ENCODE data around the gene NFIA.

NFIA gene

DNA sequence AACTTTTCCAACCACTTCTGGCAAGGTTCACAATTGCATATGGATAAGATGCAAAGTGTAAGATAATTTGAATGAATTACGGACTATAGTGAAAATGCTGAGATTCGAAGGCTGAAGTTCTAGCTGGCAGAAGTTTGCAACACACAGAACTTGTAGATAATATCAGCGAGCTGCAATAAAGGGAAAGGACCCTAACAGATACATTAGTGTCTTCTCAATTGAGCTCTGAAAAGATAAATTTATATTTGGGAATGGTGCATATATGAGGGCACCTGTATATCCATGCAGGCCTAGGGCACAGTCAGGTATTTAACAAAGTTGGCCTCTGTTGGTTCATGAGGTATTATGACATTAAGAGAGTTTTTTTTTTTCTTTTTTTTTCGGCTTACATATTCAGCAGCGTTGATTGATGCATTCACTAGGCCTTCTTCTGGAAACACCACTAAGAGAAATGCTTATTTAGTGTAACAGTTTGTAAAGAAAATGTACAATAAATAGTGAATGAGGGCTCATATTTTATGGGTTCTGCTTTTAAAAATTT, 2.2 kb downstream of the NFIA start:
- TF ChIP-seq, protein P1, sequence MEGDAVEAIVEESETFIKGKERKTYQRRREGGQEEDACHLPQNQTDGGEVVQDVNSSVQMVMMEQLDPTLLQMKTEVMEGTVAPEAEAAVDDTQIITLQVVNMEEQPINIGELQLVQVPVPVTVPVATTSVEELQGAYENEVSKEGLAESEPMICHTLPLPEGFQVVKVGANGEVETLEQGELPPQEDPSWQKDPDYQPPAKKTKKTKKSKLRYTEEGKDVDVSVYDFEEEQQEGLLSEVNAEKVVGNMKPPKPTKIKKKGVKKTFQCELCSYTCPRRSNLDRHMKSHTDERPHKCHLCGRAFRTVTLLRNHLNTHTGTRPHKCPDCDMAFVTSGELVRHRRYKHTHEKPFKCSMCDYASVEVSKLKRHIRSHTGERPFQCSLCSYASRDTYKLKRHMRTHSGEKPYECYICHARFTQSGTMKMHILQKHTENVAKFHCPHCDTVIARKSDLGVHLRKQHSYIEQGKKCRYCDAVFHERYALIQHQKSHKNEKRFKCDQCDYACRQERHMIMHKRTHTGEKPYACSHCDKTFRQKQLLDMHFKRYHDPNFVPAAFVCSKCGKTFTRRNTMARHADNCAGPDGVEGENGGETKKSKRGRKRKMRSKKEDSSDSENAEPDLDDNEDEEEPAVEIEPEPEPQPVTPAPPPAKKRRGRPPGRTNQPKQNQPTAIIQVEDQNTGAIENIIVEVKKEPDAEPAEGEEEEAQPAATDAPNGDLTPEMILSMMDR (IDR thresholded peaks at IDR 0.05; ENCODE audit: control insufficient read depth, insufficient read depth, low read depth, low read length, missing control alignments): no peak
- DNase-seq (ENCODE audit: low read depth): no peak
- H3K4me3 ChIP-seq (ENCODE audit: control insufficient read depth, low read depth, low read length): no peak overlapping the region

DNA sequence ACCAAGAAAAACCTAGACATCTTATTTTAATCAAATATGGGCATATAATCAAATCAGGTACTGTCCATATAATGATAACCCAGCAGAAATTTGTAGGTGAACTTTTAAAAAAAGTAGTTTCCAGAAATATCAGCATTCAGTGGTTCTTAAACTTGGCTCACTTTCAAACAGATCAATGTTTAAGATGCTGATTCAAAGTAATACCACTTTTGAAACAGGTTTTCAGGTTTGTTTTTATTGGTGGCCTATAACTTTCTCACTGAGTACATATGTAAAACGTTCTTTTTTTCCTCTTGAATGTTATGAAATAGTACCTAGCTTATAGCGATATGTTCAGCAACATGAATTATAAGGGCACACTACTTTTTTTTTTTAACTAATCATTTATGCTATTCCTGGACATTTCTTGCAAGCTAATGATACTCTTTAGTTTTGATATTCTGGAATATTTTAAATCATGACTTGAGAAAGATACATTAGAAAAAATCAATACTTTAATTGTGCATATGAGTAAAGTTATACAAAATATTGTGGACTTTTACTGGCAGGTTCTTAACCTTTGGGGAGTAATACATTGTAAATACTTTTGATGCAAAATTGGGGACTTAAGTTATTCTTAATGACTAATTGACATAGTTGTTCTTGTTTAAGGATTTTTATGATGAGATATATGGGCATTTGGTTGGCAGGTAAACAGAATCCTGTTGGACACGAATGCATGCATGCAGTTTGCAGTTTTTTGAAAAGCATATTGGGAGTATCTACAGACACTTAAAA, 3.0 kb downstream of the NFIA start:
- TF ChIP-seq, protein P1 (IDR thresholded peaks at IDR 0.05; ENCODE audit: control insufficient read depth, insufficient read depth, low read depth, low read length, missing control alignments): no peak
- no peak overlapping the region for H3K4me3 ChIP-seq (ENCODE audit: control insufficient read depth, low read depth, low read length)
- DNase-seq (ENCODE audit: low read depth): no peak

DNA sequence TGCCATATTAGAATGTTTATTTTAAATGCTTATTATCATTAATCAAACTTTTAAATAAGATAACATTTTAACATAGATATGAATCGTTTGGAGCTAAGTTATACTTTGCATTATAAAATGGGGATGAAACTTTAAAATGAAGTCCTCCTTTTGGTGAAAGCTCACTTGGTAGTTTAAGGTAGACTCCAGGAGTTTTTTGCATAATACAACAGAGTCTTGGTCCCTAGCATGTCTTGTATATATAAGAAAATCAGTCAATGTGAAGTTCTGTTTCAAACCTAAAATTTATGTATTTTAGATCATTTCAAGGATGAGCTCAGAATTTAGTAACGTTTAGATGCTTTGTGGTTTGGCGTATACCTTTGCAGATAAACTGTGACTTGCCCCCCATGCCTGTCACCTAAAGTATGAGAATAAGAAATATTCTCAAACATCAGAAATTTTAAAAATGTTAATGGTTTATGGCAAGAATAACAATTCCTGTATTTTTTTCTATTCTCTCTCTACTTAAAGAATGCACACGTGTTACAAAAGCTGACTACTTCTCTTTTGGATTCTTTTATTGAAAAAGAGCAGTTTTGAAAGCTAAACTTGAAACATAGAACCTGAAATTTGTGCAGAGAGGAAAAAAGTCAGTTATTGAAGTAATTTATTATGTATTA, 3.8 kb downstream of the NFIA start:
- no peak overlapping the region for H3K4me3 ChIP-seq (ENCODE audit: control insufficient read depth, low read depth, low read length)

GRCh38 chr1:61087571-61087970, 5.2 kb downstream of the NFIA start:
- no peak overlapping the region for H3K4me3 ChIP-seq (ENCODE audit: control insufficient read depth, low read depth, low read length)
- TF ChIP-seq, protein P1 (IDR thresholded peaks at IDR 0.05; ENCODE audit: control insufficient read depth, insufficient read depth, low read depth, low read length, missing control alignments): no peak
- DNase-seq (ENCODE audit: low read depth): no peak

More for the DNA sequence above, 3.8 kb downstream of the NFIA start:
- DNase-seq (ENCODE audit: low read depth): no peak
- TF ChIP-seq, protein P1 (IDR thresholded peaks at IDR 0.05; ENCODE audit: control insufficient read depth, insufficient read depth, low read depth, low read length, missing control alignments): no peak

GRCh38 chr1:61088163-61088974, 6.0 kb downstream of the NFIA start:
- DNase-seq (ENCODE audit: low read depth): no peak
- no peak overlapping the region for H3K4me3 ChIP-seq (ENCODE audit: control insufficient read depth, low read depth, low read length)
- TF ChIP-seq, protein P1 (IDR thresholded peaks at IDR 0.05; ENCODE audit: control insufficient read depth, insufficient read depth, low read depth, low read length, missing control alignments): no peak

DNA sequence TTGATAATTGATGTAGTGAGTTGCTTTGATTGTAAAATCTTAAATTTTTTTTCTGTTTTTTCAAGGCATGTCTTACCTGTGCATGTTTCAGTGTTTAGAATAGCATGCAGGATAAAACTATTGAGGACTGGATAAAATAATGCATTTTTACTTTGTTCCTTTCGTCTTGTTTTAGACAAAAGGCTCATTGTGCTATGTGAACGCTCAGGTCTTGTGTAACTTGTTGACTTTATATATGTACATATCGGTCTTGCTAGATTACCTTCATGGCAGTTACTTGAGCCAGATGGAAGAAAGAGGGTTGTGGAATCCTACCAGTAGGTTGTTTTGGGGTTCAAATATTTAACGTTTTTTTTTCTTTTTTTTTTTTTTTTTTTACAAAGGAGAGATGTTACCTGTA, 7.0 kb downstream of the NFIA start:
- TF ChIP-seq, protein P1 (IDR thresholded peaks at IDR 0.05; ENCODE audit: control insufficient read depth, insufficient read depth, low read depth, low read length, missing control alignments): no peak
- H3K4me3 ChIP-seq (ENCODE audit: control insufficient read depth, low read depth, low read length): no peak overlapping the region
- no peak for DNase-seq (ENCODE audit: low read depth)
